GM12892 (cell line): ENCODE measurements around the gene COTL1.

Source experiments
- POLR2A ChIP-seq: IDR thresholded peaks from 2 replicates; pipeline ENCODE4 v1.6.1; 2011; ENCODE audit warnings: low read depth, low read length, control low read depth
- POLR2AphosphoS5 ChIP-seq: IDR thresholded peaks from 2 replicates; pipeline ENCODE4 v1.6.1; 2011; ENCODE audit warnings: low read depth, low read length, control low read depth

DNA sequence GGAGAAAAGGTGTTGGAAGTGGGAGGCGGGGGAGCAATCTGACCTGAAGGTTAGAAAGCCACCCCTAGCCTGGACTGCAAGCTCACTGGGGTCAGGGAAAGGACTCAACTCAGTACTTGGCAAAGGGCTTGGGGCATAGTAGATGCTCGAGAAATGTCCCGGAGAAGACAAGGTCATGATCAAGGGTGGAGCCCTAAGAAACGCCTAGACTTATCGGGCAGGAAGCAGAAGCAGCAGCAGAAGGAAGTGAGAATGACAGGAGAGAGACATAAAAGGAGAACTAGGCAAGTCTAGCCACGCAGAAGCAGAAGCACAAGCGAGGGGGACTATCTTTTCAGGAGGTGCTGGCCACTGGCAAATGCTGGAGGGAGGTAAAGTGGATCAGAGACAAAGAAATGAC lies 10.2 kb downstream of the COTL1 start:
- TF ChIP-seq POLR2A: peak; percentile 76
- TF ChIP-seq POLR2AphosphoS5: peak; percentile 62; the same call in 1 of the 2 replicates
